AG08396 (cell line): ENCODE measurements around the gene CYS1.
A peak's percentile ranks its signal among the peaks of the same experiment; 100 is the strongest.
"Not testable (repeated sequence)": the region's sequence is repeated elsewhere in the genome, so short reads cannot be mapped to it uniquely, and the experiment has no call there.

Source experiments
- DNase-seq: peaks from one replicate; pipeline ENCODE4 v3.0.0; 2012; ENCODE audit warnings: low spot score, mixed read lengths

Gene CYS1

GRCh38 chr2:10012366-10012962, 67.7 kb downstream of the CYS1 start:
- DNase-seq = not testable (repeated sequence)

DNA sequence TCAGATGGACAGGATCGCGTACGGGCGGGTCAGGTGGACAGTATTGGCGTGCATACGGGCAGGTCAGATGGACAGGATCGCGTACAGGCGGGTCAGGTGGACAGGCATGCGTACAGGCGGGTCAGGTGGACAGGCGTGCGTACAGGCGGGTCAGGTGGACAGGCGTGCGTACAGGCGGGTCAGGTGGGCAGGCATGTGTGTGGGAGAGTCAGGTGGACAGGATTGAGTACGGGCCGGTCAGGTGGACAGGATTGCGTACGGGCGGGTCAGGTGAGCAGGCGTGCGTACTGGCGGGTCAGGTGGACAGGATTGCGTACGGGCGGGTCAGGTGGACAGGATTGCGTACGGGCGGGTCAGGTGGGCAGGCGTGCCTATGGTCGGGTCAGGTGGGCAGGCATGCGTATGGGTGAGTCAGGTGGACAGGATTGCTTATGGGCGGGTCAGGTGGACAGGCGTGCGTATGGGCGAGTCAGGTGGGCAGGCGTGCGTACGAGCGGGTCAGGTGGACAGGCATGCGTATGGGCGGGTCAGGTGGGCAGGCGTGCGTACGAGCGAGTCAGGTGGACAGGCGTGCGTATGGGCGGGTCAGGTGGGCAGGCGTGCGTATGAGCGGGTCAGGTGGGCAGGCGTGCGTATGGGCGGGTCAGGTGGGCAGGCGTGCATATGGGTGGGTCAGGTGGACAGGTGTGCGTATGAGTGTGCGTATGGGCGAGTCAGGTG, 68.4 kb downstream of the CYS1 start:
- not testable (repeated sequence) for DNase-seq

GRCh38 chr2:10010861-10011605, 69.2 kb downstream of the CYS1 start:
- DNase-seq = not testable (repeated sequence)

DNA sequence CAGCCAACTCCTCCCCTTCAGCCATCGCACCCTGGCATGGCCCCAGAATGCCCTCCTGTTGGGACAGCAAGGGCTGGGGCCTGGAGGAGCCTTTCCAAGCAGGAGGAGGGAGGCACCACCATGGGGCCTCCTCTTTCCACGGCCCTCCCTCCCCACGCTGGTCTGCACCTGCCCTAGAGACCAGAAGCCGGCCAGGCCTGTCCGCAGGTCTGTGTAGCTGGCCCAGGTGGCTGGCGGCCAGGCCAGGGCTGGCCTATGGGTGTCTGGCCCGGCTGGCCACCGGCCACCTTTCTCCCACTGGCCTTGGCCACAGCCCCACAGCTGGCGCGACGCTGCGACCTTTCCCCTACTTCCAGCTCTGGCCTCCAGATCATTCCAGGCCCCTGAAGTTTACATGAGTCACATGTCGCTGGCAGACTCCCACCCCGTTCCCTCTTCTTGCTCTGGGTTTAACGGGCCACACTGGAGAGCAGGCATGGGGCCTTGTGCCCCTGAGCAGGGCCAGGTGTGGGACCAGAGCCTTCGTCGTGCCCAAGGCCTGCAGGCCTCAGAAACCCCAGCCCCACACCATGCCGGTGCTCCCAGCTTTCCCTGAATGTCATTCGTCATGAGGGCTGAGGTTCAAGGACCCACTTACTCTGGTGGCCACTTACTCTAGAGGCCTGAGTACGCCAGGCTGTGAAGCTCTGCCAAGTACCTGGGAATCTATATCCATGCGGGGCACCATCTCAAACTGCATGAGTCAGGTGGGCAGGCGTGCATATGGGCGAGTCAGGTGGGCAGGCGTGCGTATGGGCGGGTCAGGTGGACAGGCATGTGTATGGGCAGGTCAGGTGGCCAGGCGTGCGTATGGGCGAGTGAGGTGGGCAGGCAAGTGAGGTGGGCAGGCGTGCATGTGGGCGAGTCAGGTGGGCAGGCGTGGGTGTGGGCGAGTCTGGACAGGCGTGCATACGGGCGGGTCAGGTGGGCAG, 70.1 kb downstream of the CYS1 start:
- peak; percentile 87 for DNase-seq

DNA sequence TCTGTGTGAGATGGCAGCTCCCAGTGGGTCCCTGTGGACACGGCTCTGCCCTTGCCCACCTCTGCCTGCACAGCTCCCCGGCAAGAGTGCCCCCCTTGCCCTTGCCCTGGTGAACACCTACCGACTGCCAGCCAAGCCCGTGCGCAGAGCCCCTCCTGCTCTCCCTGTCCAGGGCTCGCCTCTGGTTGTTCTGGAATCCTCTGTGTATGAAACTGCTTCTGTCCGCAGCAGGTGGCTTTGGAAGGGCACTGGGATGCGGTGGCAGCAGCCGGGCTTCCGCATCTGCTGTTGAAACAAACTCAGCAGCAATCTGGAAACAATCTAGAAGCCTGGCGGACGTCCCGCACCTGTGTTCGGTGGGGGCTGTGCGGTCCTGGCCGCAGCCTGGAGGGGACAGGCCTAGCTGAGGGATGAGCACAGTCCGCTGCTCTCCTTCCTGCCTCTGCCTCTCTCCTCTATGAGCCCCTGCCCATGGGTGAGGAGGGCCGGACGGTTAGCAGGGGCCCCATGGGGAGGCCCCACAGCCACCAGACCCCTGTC, 70.9 kb downstream of the CYS1 start:
- DNase-seq = no peak

GRCh38 chr2:10008809-10009176, 71.4 kb downstream of the CYS1 start:
- no peak for DNase-seq

DNA sequence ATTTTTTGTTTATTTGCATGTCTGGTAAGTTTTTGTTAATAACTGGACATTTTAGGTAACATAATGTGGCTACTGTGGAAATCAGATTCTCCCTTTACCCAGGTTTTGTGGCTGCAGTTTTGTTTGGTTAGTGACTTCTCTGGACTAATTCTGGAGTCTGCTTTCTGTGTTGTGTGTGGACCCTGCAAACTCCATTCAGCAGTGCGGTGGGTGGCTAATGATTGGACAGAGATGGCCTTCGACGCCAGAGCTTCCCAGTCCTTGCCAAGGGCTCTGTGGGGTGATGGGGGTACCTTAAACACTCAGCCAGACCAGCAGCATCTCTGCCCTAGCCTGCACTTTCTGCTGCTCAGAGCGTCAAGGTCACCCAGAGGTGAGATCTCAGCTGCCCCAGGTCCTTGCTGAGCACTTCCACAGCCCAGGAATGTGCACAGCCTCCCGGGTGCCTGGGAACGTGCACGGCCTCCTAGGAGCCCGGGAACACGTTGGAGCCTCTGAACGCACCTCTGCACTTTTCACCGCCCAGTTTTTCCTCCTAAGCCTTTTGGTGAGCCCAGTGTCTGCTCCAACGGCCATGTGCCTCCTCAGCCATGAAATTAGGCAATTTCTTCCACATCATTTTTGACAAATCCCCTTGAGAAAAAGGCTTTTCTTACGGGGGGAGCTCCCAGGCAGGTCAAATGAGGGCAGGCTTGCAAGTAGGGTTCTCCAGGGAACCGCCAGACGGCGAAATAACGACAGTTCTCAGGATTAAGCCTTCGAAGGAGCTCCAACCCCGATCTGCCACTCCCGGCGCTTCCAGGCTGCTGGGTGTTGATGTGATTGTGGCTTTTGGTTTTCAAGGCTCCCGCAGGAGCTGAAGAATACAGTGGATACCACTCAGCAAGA, 72.0 kb downstream of the CYS1 start:
- peak; percentile 26 for DNase-seq

GRCh38 chr2:10007435-10007834, 72.8 kb downstream of the CYS1 start:
- DNase-seq = peak; percentile 60
